AG04449 (cell line): Measurements from ENCODE around the gene NF2.

ENCODE experiments used
- CTCF ChIA-PET: fragments of 350-600 bp; formaldehyde crosslinking; extraction: SDS; loops from one replicate; lab custom pipeline; 2021; ENCODE audit warnings: antibody characterized with exemption; lab: Yijun Ruan, JAX
- POLR2A ChIA-PET: fragments of 400-600, 350-600 bp; formaldehyde crosslinking; extraction: SDS; loops from one replicate; lab custom pipeline; 2020; ENCODE audit warnings: antibody characterized with exemption, inconsistent platforms; lab: Yijun Ruan, JAX
- DNase-seq: peaks from one replicate; pipeline ENCODE4 v3.0.0-alpha.2; 2010; ENCODE audit warnings: low read depth, low spot score
- H3K4me3 ChIP-seq: 2 replicates; pipeline ENCODE4 v1.5.1; 2011; ENCODE audit warnings: low read depth, mild to moderate bottlenecking, control low read depth, low read length
- TF ChIP-seq, protein P1 (sequence below): IDR thresholded peaks from one replicate; pipeline ENCODE4 v1.5.1; 2011; ENCODE audit warnings: mild to moderate bottlenecking, moderate library complexity, low read length, control low read depth, inconsistent platforms; ENCODE audit not compliant: insufficient read depth; ENCODE audit errors: missing control alignments

The NF2 gene

DNA sequence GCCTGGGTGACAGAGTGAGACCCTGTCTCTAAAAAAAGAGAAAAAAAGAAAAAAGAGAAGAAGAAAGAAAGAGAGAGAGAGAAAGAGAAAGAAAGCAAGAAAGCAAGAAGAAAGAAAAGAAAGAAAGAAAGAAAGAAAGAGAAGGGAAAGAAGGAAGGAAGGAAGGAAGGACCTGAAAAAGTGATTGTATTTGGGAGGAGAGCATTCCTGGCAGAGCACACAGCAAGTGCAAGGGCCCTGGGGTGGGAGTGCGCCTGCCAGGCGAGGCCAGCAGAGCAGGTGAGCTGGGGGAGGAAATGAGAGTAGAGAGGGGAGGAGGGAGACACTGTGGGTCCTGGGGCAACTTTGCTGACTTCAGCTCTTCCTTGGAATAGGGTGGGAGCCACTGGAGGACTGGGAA is 108.7 kb downstream of the NF2 start:
- ChIA-PET CTCF (interaction anchor here (1.2 kb wide), 1 partner anchor 22 kb away, joined by 5 read pairs; no protein-coding TSS in a partner anchor), POLR2A (no interaction called here)
- H3K4me3 ChIP-seq = no peak overlapping the region
- no peak for DNase-seq
- TF ChIP-seq, protein P1, sequence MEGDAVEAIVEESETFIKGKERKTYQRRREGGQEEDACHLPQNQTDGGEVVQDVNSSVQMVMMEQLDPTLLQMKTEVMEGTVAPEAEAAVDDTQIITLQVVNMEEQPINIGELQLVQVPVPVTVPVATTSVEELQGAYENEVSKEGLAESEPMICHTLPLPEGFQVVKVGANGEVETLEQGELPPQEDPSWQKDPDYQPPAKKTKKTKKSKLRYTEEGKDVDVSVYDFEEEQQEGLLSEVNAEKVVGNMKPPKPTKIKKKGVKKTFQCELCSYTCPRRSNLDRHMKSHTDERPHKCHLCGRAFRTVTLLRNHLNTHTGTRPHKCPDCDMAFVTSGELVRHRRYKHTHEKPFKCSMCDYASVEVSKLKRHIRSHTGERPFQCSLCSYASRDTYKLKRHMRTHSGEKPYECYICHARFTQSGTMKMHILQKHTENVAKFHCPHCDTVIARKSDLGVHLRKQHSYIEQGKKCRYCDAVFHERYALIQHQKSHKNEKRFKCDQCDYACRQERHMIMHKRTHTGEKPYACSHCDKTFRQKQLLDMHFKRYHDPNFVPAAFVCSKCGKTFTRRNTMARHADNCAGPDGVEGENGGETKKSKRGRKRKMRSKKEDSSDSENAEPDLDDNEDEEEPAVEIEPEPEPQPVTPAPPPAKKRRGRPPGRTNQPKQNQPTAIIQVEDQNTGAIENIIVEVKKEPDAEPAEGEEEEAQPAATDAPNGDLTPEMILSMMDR = no peak

DNA sequence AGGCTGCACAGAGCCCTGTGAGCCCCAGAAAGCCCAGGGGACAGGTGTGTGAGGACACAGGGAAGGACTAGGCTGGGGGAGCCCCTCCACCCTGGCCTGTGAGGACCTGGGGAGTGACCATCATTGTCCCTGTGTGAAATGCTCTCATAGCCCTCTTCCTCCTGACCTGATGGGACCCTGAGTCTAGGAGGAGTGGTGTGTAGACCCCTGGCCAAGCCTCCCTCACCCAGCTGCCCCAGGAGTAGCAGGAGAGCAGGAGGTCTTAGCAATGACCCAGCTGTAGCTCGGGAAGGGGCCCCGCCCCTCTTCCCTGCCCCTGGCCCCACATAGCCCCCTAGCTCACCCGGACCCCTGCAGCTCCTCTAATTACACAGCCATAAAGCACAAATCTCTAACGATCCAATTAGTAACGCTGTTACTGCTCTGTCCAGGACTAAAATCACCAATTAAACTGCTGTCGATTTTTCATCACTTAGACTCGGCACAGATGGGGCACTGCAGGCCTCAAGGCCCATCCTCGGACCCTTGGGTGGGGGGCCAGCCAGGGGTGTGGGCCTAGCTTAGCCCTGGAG is 109.8 kb downstream of the NF2 start:
- DNase-seq = no peak
- TF ChIP-seq, protein P1 = no peak
- POLR2A ChIA-PET = no interaction called here
- CTCF ChIA-PET = no interaction called here
- no peak overlapping the region for H3K4me3 ChIP-seq

DNA sequence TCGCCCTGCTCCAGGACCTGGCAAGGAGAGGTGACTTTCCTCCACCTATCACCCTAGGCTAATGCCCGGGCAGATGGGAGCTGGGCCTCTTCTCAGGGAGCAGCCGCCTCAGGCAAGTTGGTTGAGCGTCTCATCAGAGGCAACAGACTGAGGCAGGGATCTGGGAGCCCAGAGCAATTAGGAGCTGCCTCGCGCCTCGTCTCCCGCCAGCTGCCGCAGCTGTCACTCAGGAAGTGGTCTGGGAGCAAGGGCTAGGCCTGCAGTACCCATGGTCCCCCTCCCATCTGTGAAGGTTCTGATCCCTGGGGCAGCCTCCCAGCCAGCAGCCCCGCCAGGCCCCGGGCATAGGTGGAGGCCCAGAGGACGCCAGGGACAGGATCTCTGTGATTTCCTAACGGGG is 111.8 kb downstream of the NF2 start:
- TF ChIP-seq, protein P1 = no peak
- ChIA-PET CTCF (interaction anchor here (1.0 to 1.8 kb wide), 4 partner anchors 10 to 90 kb away, joined by 3 to 4 read pairs (median 3); no protein-coding TSS in a partner anchor), POLR2A (no interaction called here)
- H3K4me3 ChIP-seq = no peak overlapping the region
- DNase-seq = no peak

DNA sequence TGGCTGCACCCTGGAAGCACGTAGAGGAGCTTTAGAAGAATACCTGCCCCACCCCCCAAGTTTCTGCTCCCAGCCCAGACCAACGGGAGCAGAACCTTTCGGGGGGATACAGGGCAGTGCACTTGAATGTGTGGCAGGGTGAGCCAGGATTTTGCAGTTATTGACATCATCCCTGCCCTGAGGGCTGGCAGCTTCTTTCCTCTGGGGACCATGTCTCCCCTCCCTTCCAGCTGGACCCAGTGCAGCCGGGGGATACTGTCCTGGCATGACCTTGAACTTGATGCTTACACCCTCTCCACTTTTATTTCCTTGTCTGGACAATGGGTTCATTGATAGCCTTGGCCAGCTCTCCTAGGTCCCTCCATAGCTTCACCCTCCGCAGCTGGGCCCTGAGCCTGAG is 112.3 kb downstream of the NF2 start:
- TF ChIP-seq, protein P1 = no peak
- CTCF ChIA-PET = interaction anchor here (1.0 to 1.8 kb wide), 5 partner anchors 11 to 373 kb away, joined by 3 to 4 read pairs (median 3); no protein-coding TSS in a partner anchor
- no peak overlapping the region for H3K4me3 ChIP-seq
- POLR2A ChIA-PET = no interaction called here
- DNase-seq = no peak

DNA sequence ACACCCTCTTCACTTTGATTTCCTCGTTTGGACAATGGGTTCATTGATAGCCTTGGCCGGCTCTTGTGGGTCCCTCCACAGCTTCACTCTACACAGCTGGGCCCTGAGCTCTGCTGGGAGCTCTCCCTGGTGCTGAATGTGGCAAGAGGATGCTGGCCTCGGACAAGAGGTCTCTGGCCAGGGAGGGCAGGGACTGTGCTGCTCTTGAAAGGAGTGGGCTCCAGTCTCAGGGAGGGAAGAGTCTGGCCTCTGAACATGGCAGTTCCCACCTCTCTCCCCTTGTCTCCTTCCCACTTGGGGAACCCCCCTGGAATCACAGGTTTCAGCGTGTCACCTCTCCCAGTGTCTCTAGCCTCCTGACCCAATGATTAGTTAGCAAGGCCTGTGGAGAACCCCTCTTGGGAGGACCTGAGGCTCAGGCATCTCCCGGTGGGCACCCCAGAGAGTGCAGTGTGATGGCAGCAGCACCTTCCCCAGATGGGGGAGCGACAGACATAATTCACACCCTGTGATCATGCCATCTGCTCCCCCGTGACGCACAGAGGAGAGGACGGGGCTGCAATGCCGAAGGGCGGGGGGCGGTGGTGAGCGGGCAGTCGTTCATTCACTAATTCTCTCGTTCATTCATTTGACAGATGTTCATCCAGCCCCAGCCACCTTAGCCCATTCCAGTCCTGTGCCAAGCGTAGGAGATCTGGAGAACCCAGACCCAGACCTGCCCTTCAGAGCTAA is 113.5 kb downstream of the NF2 start:
- no peak overlapping the region for H3K4me3 ChIP-seq
- ChIA-PET POLR2A (interaction anchor here (0.8 kb wide), 1 partner anchor 141 kb away, joined by 3 read pairs; no protein-coding TSS in a partner anchor), CTCF (interaction anchor here (1.0 to 1.8 kb wide), 6 partner anchors 15 to 371 kb away, joined by 3 to 6 read pairs (median 3); no protein-coding TSS in a partner anchor)
- TF ChIP-seq, protein P1 = no peak
- no peak for DNase-seq

DNA sequence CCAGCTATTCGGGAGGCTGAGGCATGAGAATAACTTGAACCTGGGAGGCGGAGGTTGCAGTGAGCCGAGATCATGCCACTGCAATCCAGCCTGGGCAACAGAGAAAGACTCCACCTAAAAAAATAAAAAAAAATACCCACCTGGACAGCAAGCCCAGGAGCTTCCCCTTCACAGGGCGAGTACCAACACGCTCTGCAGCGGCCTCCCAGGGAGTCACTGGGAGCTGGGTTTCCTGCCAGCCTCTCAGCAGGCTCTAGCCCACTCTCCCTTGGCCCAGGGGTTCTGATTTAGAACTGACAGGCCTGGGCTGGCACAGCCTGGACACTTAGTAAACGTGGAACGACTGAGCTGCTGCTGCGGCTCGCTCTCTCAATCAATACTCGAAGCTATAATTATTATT is 114.4 kb downstream of the NF2 start:
- ChIA-PET CTCF (interaction anchor here (0.9 to 1.2 kb wide), 2 partner anchors 16 to 92 kb away, joined by 3 read pairs; no protein-coding TSS in a partner anchor), POLR2A (no interaction called here)
- TF ChIP-seq, protein P1 = no peak
- no peak overlapping the region for H3K4me3 ChIP-seq
- DNase-seq = no peak
